Fibroblast of skin of scalp (primary cell): ENCODE measurements around the gene CHSY1.
A peak's percentile ranks its signal among the peaks of the same experiment; 100 is the strongest.
"Not testable (repeated sequence)": the region's sequence is repeated elsewhere in the genome, so short reads cannot be mapped to it uniquely, and the experiment has no call there.

Source experiments
- DNase-seq: peaks from one replicate; pipeline ENCODE4 v3.0.0-alpha.2; 2013

Gene CHSY1

DNA sequence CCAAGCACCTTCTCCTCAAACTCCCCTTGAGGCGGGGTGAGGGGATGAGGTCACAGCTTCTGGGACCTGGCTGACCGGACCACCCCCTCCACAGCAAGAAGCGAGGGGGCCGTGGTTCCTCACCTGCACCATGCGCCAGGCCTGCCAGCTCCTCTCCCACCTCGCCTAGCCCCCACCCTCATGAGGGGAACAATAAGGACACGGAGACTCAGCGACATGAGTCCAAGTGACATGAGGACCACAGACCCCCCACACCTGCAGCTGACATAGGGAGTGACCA is 118.7 kb downstream of the CHSY1 start:
- DNase-seq, result no peak

DNA sequence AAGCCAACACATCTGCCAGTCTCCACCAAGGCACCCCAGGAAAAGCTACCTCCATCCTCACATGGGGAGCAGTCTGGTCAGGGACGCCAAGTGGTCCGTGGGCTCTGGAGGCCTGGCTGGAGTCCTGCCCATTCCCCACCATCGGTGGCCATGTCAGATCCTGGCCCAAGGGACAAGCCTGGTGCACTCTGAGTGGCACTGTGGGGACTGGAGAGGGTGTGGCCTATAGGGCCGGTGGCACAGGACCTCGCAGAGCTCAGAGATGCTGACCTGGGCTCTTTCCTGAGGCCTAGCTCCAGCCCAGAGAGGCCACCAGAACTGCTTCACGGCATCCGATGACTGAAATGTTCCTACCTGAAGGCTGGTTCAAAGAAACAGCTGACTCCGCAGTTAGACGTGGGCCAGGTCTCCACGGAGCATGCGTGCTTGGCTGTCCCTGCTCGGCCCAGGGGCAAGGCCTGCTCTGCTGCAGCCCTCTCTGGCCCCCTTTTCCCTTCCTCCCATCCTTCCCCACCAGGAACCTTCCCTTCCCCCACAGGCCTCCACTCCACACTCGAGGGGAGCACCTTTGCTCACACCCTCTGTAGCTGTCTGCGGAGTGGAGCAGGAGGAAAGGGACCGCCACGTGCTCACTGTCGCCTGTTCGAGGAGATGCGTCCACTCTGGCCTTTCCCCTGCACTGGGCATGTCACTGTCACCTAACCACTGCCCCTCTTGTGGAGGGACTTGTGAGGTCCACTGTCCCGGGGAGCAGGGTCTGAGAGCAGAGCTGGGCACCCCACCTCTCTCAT is 119.3 kb downstream of the CHSY1 start:
- DNase-seq, result no peak

DNA sequence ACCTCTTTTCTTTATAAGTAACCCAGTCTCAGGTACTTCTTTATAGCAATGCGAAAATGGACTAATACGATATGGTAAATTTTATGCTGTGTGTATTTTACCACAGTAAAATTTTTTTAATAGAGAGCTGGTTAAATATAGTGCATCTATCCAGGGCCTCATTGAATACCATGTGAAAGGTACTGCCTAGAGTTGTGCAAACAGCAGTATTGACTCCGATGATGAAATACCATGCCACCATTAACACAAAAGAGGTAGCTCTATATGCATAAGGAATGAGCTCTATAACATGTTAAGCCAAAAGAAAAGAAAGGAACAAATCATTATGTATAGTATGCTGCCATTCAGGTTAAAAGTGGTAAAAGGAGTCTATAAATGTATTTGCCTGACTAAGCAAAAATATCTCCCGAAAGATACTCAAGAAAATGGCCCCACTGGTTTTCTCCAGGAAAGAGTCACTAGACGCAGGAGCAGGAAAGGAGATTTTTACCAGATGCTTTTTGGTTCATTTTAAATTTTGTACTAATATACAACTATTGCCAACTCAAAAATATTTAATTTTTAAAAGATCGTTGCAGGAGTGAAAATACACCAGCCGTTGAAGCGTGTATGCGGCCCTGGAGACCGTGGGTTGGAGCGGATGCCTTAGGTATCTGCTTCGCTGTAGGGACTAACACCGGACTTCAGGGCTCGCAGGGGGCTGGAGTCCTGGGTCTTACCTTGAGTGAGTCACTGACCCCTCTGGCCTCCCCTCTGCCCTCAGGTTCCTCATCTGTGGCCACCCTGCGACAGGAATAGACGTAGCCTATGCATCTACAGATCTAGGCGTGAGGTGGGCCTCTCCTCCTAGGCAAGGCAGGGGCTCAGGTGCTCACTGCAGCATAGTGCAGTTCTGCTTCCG is 120.1 kb downstream of the CHSY1 start:
- no peak for DNase-seq

DNA sequence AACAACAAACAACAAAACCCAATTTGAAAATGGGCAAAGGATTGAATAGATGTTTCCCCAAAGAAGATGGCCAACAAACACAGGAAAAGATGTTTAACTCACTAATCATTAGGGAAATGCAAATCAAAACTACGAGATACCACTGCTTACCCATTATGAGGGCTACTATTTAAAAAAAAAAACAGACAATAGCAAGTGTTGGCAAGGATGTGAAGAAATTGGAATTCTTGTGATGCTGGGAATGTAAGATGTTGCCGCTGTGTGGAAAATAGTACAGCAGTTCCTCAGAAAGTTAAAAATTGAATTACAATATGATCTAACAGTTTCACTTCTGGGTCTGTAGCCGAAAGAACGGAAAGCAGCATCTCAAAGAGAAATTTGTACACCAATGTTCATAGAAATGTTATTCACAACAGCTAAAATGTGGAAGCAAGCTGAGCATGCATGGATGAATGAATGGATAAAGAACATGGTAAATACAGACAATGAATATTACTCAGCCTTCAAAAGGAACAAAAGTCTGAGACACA is 121.9 kb downstream of the CHSY1 start:
- DNase-seq, result no peak

DNA sequence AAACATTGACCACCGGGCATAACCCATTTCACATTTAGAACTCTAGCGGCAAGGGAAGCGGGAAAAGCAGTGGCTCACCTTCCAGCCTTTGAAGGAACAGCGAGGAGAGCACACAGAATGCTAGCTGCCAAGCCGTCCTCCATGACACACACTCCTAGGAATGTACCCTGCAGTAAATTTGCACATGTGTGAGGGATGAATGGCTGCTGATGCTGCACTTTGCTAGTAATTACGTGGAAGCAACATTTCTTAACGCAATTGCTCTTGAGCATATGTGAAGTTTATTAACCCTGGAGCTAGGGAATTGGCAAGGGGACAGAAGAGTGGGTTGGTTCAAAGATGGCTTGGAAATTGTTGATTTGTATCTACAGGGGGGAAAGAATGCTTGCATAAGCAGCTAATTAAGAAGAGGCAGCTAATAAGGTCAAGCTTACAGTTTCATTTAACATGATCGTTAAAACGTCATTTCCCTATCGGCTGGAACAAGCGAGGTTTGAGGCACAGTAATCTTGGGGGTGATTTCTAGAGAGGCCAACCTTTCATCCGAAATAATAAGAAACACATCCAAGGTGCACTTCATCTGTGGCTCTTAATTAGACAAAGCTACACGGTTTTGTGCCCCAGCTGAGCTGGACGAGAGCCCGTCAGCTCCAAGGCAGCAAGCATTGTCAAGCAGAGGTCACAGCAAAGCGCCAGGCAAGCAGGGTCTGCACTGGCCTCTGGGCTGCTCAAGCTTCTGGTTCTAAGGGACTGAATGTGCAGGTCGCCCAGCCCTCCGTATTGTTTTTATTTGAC is 123.4 kb downstream of the CHSY1 start:
- peak; percentile 94 for DNase-seq

DNA sequence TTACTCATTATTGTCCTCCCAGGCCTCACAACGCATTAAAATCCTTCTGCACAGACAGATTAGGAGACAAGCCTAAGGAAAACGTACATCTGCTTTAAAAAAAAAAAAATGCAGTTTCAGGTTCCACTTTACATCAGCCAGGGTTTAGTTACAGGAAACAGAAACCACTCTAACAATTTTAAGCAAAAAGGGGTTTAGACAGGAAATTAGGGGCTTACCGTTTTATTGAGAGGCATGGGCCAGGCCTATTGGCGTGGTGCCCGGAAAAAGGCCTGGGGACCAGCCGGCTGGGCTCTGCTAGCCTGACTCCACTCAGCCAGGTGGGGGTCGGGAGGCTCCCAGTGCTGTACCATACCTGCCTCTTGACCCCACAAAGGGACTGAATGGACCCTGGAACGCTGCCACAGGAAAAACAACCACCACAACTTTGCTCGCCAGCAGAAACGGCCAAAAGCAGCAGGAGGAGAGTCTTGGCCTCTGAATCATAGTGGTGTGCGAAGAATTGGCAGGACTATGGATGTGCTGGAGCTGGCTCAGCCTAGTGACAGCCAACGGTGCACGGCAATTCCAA is 124.3 kb downstream of the CHSY1 start:
- DNase-seq, result peak; percentile 97

DNA sequence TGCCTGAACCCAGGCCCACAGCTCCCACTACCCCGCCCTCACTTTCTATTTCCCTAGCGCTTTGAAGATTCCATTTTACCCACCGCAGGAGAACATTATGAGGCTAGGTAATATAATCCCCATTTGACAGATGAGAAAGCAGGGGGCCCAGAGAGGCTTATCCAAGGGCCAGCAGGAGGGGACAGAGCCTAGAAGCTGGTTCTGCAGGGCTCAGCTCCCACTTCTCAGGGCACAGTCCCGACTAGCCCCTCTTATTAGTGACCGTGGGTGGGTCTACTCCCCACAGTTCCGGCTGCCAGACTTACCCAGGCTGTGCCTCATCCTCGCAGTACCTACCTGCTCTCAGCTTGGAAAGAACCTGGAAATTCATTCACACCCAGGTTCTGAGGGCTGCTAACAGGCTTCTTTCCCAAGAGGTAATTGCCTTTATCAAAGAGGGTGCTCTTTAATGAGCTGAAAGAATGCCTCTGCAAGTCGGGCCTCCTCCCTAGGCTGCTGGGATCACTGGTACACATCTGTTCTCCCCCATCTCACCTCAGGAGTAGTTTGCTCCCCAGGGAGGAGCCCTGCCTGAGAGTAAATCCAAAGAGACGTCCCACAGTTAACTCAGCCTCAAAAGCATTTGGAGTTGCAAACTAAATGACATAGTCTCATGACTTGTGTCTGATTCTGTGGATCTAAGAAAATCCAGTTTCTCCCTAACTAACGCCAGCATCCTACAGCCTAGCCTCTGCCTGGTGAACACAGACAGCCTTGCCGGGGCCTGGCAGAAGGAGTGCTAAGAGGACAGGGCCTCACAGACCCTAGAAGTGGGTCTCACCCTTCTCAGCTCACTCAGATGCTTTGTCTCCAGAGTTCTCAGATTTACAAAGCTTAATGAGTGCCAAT is 125.0 kb downstream of the CHSY1 start:
- peak; percentile 85 for DNase-seq

DNA sequence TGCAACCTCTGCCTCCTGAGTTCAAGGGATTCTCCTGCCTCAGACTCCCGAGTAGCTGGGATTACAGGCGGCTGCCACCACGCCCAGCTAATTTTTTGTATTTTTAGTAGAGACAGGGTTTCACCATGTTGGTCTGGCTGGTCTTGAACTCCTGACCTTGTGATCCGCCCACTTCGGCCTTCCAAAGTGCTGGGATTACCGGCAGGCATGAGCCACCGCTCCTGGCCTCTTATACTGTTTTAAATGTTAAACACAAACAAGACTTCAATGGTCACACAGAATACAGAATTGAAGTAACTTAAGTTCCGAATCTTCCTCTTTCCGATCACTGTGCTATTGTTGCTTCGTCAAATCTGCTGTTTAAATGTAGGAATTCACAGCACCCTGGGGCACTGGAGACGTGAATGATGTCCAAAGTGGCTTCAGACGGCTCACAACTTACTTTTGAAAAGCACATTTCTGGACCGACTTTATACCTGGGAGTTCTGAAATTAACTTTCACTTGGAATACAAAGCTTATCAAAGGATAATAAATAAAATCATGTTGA is 125.9 kb downstream of the CHSY1 start:
- DNase-seq, result not testable (repeated sequence)
